ENCODE measurements around the gene HKDC1.

DNA sequence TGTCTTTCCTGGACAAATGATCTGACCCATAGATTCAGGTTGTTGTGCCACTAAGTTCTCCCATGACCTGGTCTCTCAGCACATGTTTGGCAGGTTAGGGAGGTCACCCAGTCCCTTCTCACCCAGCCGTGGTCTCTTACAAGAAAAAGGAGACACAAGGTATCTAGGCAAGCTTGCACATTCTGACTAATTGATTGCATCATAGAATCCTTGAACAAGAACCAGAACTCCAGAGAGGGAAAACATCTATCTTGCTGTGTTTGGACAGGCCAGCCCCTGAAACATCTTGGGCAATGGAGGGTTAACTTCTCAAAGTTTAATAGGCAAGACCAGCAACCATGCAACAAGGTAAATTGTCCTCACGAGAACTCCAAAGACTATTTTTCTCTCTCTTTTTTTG is 49.6 kb downstream of the HKDC1 start:
- TF ChIP-seq, protein P1, sequence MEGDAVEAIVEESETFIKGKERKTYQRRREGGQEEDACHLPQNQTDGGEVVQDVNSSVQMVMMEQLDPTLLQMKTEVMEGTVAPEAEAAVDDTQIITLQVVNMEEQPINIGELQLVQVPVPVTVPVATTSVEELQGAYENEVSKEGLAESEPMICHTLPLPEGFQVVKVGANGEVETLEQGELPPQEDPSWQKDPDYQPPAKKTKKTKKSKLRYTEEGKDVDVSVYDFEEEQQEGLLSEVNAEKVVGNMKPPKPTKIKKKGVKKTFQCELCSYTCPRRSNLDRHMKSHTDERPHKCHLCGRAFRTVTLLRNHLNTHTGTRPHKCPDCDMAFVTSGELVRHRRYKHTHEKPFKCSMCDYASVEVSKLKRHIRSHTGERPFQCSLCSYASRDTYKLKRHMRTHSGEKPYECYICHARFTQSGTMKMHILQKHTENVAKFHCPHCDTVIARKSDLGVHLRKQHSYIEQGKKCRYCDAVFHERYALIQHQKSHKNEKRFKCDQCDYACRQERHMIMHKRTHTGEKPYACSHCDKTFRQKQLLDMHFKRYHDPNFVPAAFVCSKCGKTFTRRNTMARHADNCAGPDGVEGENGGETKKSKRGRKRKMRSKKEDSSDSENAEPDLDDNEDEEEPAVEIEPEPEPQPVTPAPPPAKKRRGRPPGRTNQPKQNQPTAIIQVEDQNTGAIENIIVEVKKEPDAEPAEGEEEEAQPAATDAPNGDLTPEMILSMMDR (IDR thresholded peaks at IDR 0.05): no peak
- TF ChIP-seq POLR2A (IDR thresholded peaks at IDR 0.05): no peak
